A673 (cell line): ENCODE results near the gene NOSIP. TPM values are rescaled to one million over a fixed set of nuclear protein-coding genes. Genes with fewer than 3 reads are reported as not detected.

Experiments
- BruUV-seq: library from RNA; stranded (reverse); fragments of 400-500 nt; replicated peaks from 2 replicates; lab custom pipeline; 2021; lab: Mats Ljungman, UMichigan
- CTCF ChIA-PET: fragments of 300-600 bp; sonication (Branson Sonifier 250); formaldehyde crosslinking; loops from one replicate; lab custom pipeline; 2022; ENCODE audit warnings: antibody characterized with exemption; lab: Charles Lee
- POLR2A ChIA-PET: fragments of 300-600 bp; sonication (Branson Sonifier 250); formaldehyde crosslinking; loops from one replicate; lab custom pipeline; 2022; ENCODE audit warnings: antibody characterized with exemption; ENCODE audit not compliant: low non-redundant PET; lab: Charles Lee
- DNase-seq: peaks from one replicate; pipeline ENCODE4 v3.0.0-alpha.2; 2015; ENCODE audit warnings: low spot score
- H3K27ac ChIP-seq: fragments of 200-600 bp; sonication (generic); 2 replicates; pipeline ENCODE4 v1.5.1; 2016; ENCODE audit warnings: mixed run types, low read depth, mild to moderate bottlenecking, mixed read lengths, antibody characterized with exemption, low read length; ENCODE audit not compliant: poor library complexity, severe bottlenecking
- H3K27me3 ChIP-seq: fragments of 200-600 bp; sonication (generic); replicated peaks from 2 replicates; pipeline ENCODE4 v1.6.1; 2017; ENCODE audit warnings: mixed run types, low read depth, mild to moderate bottlenecking, mixed read lengths, antibody characterized with exemption, low read length; ENCODE audit not compliant: insufficient read depth, poor library complexity
- H3K36me3 ChIP-seq: fragments of 200-600 bp; sonication (generic); 2 replicates; pipeline ENCODE4 v1.6.1; 2016; ENCODE audit warnings: mixed run types, mild to moderate bottlenecking, mixed read lengths, antibody characterized with exemption, low read length; ENCODE audit not compliant: insufficient read depth, poor library complexity, severe bottlenecking
- H3K4me1 ChIP-seq: fragments of 200-600 bp; sonication (generic); 2 replicates; pipeline ENCODE4 v1.6.1; 2017; ENCODE audit warnings: mixed run types, mild to moderate bottlenecking, mixed read lengths, antibody characterized with exemption, low read length; ENCODE audit not compliant: insufficient read depth, poor library complexity, severe bottlenecking
- H3K4me3 ChIP-seq: fragments of 200-600 bp; sonication (generic); 2 replicates; pipeline ENCODE4 v1.5.1; 2016; ENCODE audit warnings: low read depth, mixed run types, mild to moderate bottlenecking, mixed read lengths, low read length; ENCODE audit not compliant: poor library complexity, severe bottlenecking
- H3K9me3 ChIP-seq: fragments of 200-600 bp; sonication (generic); 2 replicates; pipeline ENCODE4 v1.6.1; 2016; ENCODE audit warnings: mixed run types, low read depth, mild to moderate bottlenecking, mixed read lengths, antibody characterized with exemption, low read length; ENCODE audit not compliant: poor library complexity, severe bottlenecking
- CTCF ChIP-seq: fragments of 300-800, 200-600 bp; sonication (generic); conservative IDR thresholded peaks from 2 replicates; pipeline ENCODE4 v1.5.1; 2017; ENCODE audit warnings: low read depth, mild to moderate bottlenecking, antibody characterized with exemption, low read length, moderate library complexity, mixed read lengths
- EZH2 ChIP-seq: fragments of 200-600 bp; sonication (generic); IDR thresholded peaks from 2 replicates; pipeline ENCODE4 v1.6.1; 2017; ENCODE audit warnings: borderline replicate concordance, low read depth, mild to moderate bottlenecking, mixed read lengths, antibody characterized with exemption, low read length; ENCODE audit not compliant: poor library complexity, severe bottlenecking
- intact Hi-C: fragments of 100-400 bp; cut with micrococcal nuclease; formaldehyde crosslinking; loops from one replicate; pipeline ENCODE4 v1.10.0; 2022; ENCODE audit not compliant: unreplicated experiment
- total RNA-seq: library from RNA; stranded (reverse); gene quantifications from 2 replicates; pipeline ENCODE4 v1.2.3, GENCODE V29; 2021

Gene NOSIP
- total RNA-seq, 1 experiment from 2014 or later = 178 TPM

- Histone ChIP-seq H3K9me3 (no peaks in the 10 kb centered on the region), H3K36me3 (peaks cover 39% of the 10 kb centered on the region), H3K4me1 (peaks cover 7% of the 10 kb centered on the region), H3K4me3 (peak overlapping the region; percentile 80), H3K27me3 (no peaks in the 10 kb centered on the region), H3K27ac (peak overlapping the region; percentile 92)
- no peak for TF ChIP-seq CTCF
- CTCF ChIA-PET = interaction anchor here (0.6 to 0.9 kb wide), 2 partner anchors 22 to 46 kb away, joined by 3 read pairs; no protein-coding TSS in a partner anchor
- DNase-seq = peak; percentile 67
- BruUV-seq = no TSS peak
- intact Hi-C loops = loop anchor here (2.0 to 5.0 kb wide), 3 partner anchors 48 to 220 kb away; partner anchors contain the start of genes FUZ, PRMT1 and RRAS
- POLR2A ChIA-PET = interaction anchor here (0.6 to 0.8 kb wide), 3 partner anchors 18 to 65 kb away, joined by 3 to 9 read pairs (median 5); partner anchors contain the start of genes RCN3 and RRAS
Measured at GRCh38 chr19:49592486-49593232, 12.3 kb upstream of the NOSIP start.

DNA sequence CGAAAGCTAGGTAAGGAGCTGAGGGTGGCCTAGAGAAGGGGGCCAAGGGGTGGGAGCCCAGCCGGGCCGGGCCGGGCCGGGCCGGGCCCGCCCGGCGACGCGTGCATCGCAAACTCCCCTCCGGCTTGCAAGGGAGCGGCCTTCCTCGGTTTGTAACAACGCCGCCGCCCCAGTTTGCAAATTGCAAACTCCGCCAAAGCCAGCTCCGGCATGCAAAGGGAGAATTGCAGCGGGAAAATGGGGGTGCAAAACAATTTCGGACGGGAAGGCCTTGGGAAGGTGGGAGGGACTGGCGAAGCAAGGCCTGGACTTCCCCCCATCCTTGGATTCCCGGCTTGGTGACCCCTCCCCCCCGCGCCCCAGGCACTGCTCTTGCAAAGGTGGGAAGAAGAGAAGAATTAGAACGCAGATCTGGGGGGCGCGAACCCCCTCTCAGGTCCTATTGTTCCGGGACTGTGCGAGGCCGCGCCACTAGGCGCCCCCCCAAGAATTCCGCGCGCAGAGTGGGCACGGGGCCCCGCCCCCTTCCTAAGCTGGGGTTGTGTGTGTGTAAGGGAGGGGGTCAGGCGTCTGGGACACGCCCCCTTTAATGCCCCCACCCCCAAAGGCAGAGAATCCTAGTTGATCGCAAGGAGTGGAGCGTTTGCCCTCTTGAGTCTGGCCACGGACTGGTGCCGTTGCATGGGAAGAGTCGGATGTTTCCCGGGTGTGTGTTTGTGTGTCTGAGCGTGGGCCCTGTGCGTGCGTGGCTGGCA is 11.6 kb upstream of the NOSIP start:
- peak; percentile 74 for DNase-seq
- Histone ChIP-seq H3K27ac (peak overlapping the region; percentile 92), H3K36me3 (peaks cover 32% of the 10 kb centered on the region), H3K27me3 (no peaks in the 10 kb centered on the region), H3K4me3 (peak overlapping the region; percentile 80), H3K4me1 (peaks cover 7% of the 10 kb centered on the region), H3K9me3 (no peaks in the 10 kb centered on the region)
- TF ChIP-seq EZH2 = no peak
- no peak for TF ChIP-seq CTCF
- ChIA-PET POLR2A (no interaction called here), CTCF (no interaction called here)
- intact Hi-C loops = loop anchor here (2.0 to 5.0 kb wide), 3 partner anchors 49 to 220 kb away; partner anchors contain the start of genes FUZ, PRMT1 and RRAS
- BruUV-seq = TSS peak; percentile 17

DNA sequence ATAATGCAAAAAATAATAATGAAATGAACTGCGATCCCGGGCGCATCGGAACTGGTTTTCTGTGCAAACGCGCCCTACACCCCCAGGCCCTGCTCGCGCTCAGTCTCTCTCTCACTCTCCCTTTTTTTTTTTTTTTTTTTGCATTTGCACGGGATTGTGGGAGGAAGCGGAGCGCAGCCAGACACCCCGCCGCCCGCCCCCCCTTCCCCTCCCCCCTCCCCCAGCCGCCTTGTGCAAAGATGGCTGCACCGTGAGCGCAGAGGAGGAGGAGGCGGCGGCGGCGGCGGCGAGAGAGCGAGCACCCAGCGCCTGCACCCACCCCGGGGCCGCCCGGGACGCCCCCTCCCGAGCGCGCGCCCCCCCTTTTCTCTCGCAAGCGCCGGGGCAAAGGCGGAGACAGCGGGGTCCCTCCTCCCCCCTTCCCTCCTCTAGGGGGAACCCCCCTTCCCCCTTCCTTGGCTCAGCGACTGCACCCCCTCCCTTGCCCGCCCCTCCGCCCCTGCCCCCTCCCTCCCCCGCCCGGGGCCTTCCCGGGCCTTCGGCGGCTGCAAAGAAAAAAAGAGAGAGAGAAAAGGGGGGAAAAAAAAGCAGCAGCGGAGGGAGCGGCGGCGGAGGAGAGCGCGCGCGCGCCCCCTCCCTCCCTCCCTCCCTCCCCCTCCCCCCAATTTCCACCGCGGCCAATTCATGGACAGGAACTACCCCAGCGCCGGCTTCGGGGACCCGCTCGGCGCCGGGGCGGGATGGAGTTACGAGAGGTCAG is 10.8 kb upstream of the NOSIP start, which contains the start of gene PRR12:
Gene PRR12, plus strand, starts transcription at position 212 of the 760 bp plus-strand sequence. Its CDS starts 473 bp downstream, at position 685.
- TF ChIP-seq EZH2 = no peak
- TF ChIP-seq CTCF = no peak
- CTCF ChIA-PET = no interaction called here
- intact Hi-C loops = loop anchor here (5.0 kb wide), 2 partner anchors 86 to 221 kb away; partner anchors contain the start of genes FUZ and PRMT1
- Histone ChIP-seq H3K9me3 (no peaks in the 10 kb centered on the region), H3K4me1 (peaks cover 7% of the 10 kb centered on the region), H3K27me3 (no peaks in the 10 kb centered on the region), H3K4me3 (peak within 1 kb of the TSS; percentile 80), H3K36me3 (peaks cover 25% of the 10 kb centered on the region), H3K27ac (peak within 1 kb of the TSS; percentile 97)
- POLR2A ChIA-PET = no interaction called here
- no TSS peak for BruUV-seq
- DNase-seq = peak; percentile 88
